Keratinocyte (primary cell): ENCODE data around the gene MYPN. TPM values are rescaled to one million over a fixed set of nuclear protein-coding genes. Genes with fewer than 3 reads are reported as not detected.

Source experiments
- DNase-seq: peaks from one replicate; pipeline ENCODE4 v3.0.0-alpha.2; 2011; ENCODE audit warnings: low read depth, missing footprints, low spot score
- FAIRE-seq: peaks from 2 replicates; lab custom pipeline; 2011; peaks lifted over from hg19 to GRCh38; lab: Jason Lieb, UNC
- H2AFZ ChIP-seq: 2 replicates; pipeline ENCODE4 v1.6.0; 2012; ENCODE audit warnings: low read length, control low read depth, inconsistent platforms; ENCODE audit not compliant: control insufficient read depth
- H3K27ac ChIP-seq: 2 replicates; pipeline ENCODE4 v1.5.1; 2011; ENCODE audit warnings: low read length; ENCODE audit not compliant: control insufficient read depth, insufficient read depth
- H3K27me3 ChIP-seq: 3 replicates; pipeline ENCODE4 v1.6.0; 2011; ENCODE audit warnings: low read length; ENCODE audit not compliant: control insufficient read depth, insufficient read depth; ENCODE audit errors: extremely low read depth
- H3K36me3 ChIP-seq, 2 experiments: 2 replicates in 1 of 2; 3 replicates in 1 of 2; pipeline ENCODE4 v1.5.1; 2011; ENCODE audit warnings: low read length in 2 of 2, mild to moderate bottlenecking in 1 of 2; ENCODE audit not compliant: control insufficient read depth in 2 of 2, insufficient read depth in 2 of 2; ENCODE audit errors: extremely low read depth in 1 of 2
- H3K4me1 ChIP-seq: 3 replicates; pipeline ENCODE4 v1.5.1; 2011; ENCODE audit warnings: low read length; ENCODE audit not compliant: control insufficient read depth, insufficient read depth; ENCODE audit errors: extremely low read depth
- H3K4me2 ChIP-seq: 3 replicates; pipeline ENCODE4 v1.6.0; 2011; ENCODE audit warnings: low read depth, low read length; ENCODE audit not compliant: control insufficient read depth, insufficient read depth; ENCODE audit errors: extremely low read depth
- H3K4me3 ChIP-seq, 3 experiments: fragments of 200-600 bp in 1 of 3; sonication (generic) in 1 of 3; 2 replicates in 2 of 3; 3 replicates in 1 of 3; pipeline ENCODE4 v1.5.1; 2011 to 2016; ENCODE audit warnings: low read length in 3 of 3, mild to moderate bottlenecking in 3 of 3, control low read depth in 2 of 3, inconsistent platforms in 1 of 3, low read depth in 1 of 3, mixed read lengths in 1 of 3, mixed run types in 1 of 3, moderate library complexity in 1 of 3; ENCODE audit not compliant: control insufficient read depth in 2 of 3, insufficient read depth in 2 of 3; ENCODE audit errors: extremely low read depth in 1 of 3
- H3K79me2 ChIP-seq: 2 replicates; pipeline ENCODE4 v1.6.0; 2012; ENCODE audit warnings: low read length; ENCODE audit not compliant: control insufficient read depth, insufficient read depth
- H3K9ac ChIP-seq: 3 replicates; pipeline ENCODE4 v1.6.0; 2011; ENCODE audit warnings: low read length; ENCODE audit not compliant: control insufficient read depth, insufficient read depth; ENCODE audit errors: extremely low read depth
- H3K9me1 ChIP-seq: 3 replicates; pipeline ENCODE4 v1.6.0; 2011; ENCODE audit warnings: low read length; ENCODE audit not compliant: control insufficient read depth, insufficient read depth; ENCODE audit errors: extremely low read depth
- H3K9me3 ChIP-seq: 2 replicates; pipeline ENCODE4 v1.5.1; 2012; ENCODE audit warnings: low read depth, low read length; ENCODE audit not compliant: control insufficient read depth
- H4K20me1 ChIP-seq: 3 replicates; pipeline ENCODE4 v1.6.0; 2011; ENCODE audit warnings: low read length; ENCODE audit not compliant: control insufficient read depth, insufficient read depth; ENCODE audit errors: extremely low read depth
- CTCF ChIP-seq, 3 experiments: IDR thresholded peaks in 1 of 3; conservative IDR thresholded peaks in 1 of 3; optimal IDR thresholded peaks in 1 of 3; 2 replicates in 2 of 3; 3 replicates in 1 of 3; pipeline versions ENCODE3 to v1.5.1; 2011; ENCODE audit warnings: low read length in 3 of 3, mild to moderate bottlenecking in 3 of 3, moderate library complexity in 2 of 3, control low read depth in 1 of 3, inconsistent platforms in 1 of 3; ENCODE audit not compliant: insufficient read depth in 2 of 3; ENCODE audit errors: extremely low read depth in 1 of 3
- EZH2 ChIP-seq: IDR thresholded peaks from one replicate; pipeline ENCODE4 v1.6.1; 2012; ENCODE audit warnings: inconsistent platforms, mild to moderate bottlenecking, low read length, moderate library complexity
- dilution Hi-C: fragments of 300-500 bp; cut with MboI; formaldehyde crosslinking; loops from one replicate; pipeline ENCODE4 v1.7.0; 2020; ENCODE audit warnings: low sequenced_read_pairs; ENCODE audit not compliant: extremely low pct_ligation_motif_present
- polyA plus RNA-seq, 5 experiments: library from polyadenylated mRNA; depleted of rRNA in 3 of 5; stranded (reverse) in 3 of 5; stranded (forward) in 1 of 5; unstranded in 1 of 5; fragments of >200 nt; gene quantifications; 1 replicate in 1 of 5; 2 replicates in 3 of 5; 3 replicates in 1 of 5; pipeline versions ENCODE4 v1.2.1 to v1.2.3, GENCODE V29; 2011 to 2012; ENCODE audit warnings: missing spikeins in 2 of 5, low read depth in 1 of 5, low replicate concordance in 1 of 5

The MYPN gene
- polyA plus RNA-seq, 1 donor (not counting 4 experiments of a cell fraction or from before 2014, with no cell fraction given) = 0.42 TPM

DNA sequence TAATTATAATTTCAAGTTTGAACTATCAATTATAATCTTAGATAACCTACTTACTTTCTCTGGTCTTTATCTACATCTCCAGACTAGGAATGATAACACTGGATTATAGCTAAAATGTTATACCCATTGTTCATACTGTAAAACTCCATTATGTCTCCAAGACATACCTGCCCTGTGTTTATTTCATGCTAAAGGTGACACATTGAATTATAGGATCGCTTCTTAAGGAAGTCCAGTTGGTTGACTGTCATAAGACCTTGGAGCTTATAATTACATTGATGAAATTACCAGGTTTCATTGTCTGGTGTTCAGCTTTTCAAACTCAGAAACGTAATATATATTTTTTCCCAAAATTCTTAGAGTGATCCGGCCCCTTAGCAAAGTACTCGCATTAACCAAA is 18.7 kb upstream of the MYPN start:
- H3K4me1 ChIP-seq = peaks cover 47% of the 10 kb centered on the region
- DNase-seq (no peak), FAIRE-seq (no peak)
- no peak overlapping the region for H3K27ac ChIP-seq
- H3K9me1 ChIP-seq = no peaks in the 10 kb centered on the region
- H3K4me2 ChIP-seq = no peak overlapping the region
- H3K27me3 ChIP-seq = no peaks in the 10 kb centered on the region
- H2AFZ ChIP-seq = no peak overlapping the region
- no peaks in the 10 kb centered on the region for H3K79me2 ChIP-seq
- no peaks in the 10 kb centered on the region for H3K36me3 ChIP-seq
- dilution Hi-C loops = no loop called here
- TF ChIP-seq EZH2 = no peak
- TF ChIP-seq CTCF (optimal IDR thresholded peaks at IDR 0.05 in 1 of 3, IDR thresholded peaks at IDR 0.05 in 1 of 3, conservative IDR thresholded peaks at IDR 0.05 in 1 of 3; ENCODE audit: extremely low read depth in 1 of 3, insufficient read depth in 2 of 3, low read length in 3 of 3) = no peak
- H3K4me3 ChIP-seq = no peak overlapping the region
- no peak overlapping the region for H3K9ac ChIP-seq
- H3K9me3 ChIP-seq = no peaks in the 10 kb centered on the region
- no peaks in the 10 kb centered on the region for H4K20me1 ChIP-seq

DNA sequence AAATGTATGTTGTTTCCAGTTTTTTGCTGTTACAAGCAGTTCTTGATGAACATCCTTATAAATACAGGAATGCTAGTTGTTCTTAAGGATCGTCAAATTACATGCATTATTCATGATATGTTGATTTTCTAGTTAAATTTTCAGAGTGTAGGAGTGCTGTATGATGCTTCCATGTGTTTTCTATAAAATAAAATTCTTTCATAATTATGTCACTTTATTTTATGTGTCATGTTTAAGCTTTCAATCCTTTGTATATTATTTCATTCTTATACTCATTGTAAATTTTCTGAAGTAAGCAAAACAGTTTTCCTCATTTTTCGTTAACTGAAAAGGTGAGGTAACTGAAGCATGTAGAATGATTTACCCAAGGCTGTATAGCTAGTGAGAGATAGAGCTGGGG is 16.8 kb upstream of the MYPN start:
- DNase-seq (no peak), FAIRE-seq (no peak)
- TF ChIP-seq EZH2 (no peak), CTCF (optimal IDR thresholded peaks at IDR 0.05 in 1 of 3, IDR thresholded peaks at IDR 0.05 in 1 of 3, conservative IDR thresholded peaks at IDR 0.05 in 1 of 3; ENCODE audit: extremely low read depth in 1 of 3, insufficient read depth in 2 of 3, low read length in 3 of 3) (no peak)
- Histone ChIP-seq H3K9me1 (no peaks in the 10 kb centered on the region), H3K4me3 (no peak overlapping the region), H3K79me2 (no peaks in the 10 kb centered on the region), H3K9me3 (no peaks in the 10 kb centered on the region), H4K20me1 (no peaks in the 10 kb centered on the region), H3K4me2 (no peak overlapping the region), H3K9ac (no peak overlapping the region), H3K36me3 (no peaks in the 10 kb centered on the region), H2AFZ (no peak overlapping the region), H3K27ac (no peak overlapping the region), H3K4me1 (peaks cover 44% of the 10 kb centered on the region), H3K27me3 (no peaks in the 10 kb centered on the region)
- dilution Hi-C loops = no loop called here
